NCI-H460 (cell line): Measurements from ENCODE around the gene OASL. TPM values are rescaled to one million over a fixed set of nuclear protein-coding genes. Genes with fewer than 3 reads are reported as not detected.

Source experiments
- DNase-seq: peaks from one replicate; pipeline ENCODE4 v3.0.0-alpha.2; 2016; ENCODE audit warnings: low read depth; ENCODE audit errors: extremely low read depth
- total RNA-seq: library from RNA; depleted of rRNA; stranded (reverse); fragments of >200 nt; shearing (Covaris generic); gene quantifications from 2 replicates; pipeline ENCODE4 v1.2.3, GENCODE V29; 2014

Gene OASL
- total RNA-seq, 1 experiment from 2014 or later, result 0.17 TPM

GRCh38 chr12:120993496-120993895 is 45.5 kb downstream of the OASL start:
- DNase-seq, result no peak

GRCh38 chr12:120992989-120993388 is 46.1 kb downstream of the OASL start:
- no peak for DNase-seq

- DNase-seq, result no peak
These were observed 47.1 kb downstream of the OASL start for GRCh38 chr12:120991965-120992364.

GRCh38 chr12:120990487-120991055 is 48.5 kb downstream of the OASL start:
- DNase-seq, result no peak

- no peak for DNase-seq
These were observed 49.4 kb downstream of the OASL start for GRCh38 chr12:120989687-120990086.

- no peak for DNase-seq
These were observed 50.4 kb downstream of the OASL start for GRCh38 chr12:120988658-120989057.

GRCh38 chr12:120988234-120988633 is 50.8 kb downstream of the OASL start:
- DNase-seq, result no peak

GRCh38 chr12:120984351-120984898 is 54.6 kb downstream of the OASL start:
- DNase-seq, result no peak

- no peak for DNase-seq
These were observed 55.3 kb downstream of the OASL start for GRCh38 chr12:120983759-120984158.

GRCh38 chr12:120982659-120983058 is 56.4 kb downstream of the OASL start:
- no peak for DNase-seq

GRCh38 chr12:120981407-120981941 is 57.6 kb downstream of the OASL start:
- DNase-seq, result no peak

GRCh38 chr12:120980800-120981368 is 58.2 kb downstream of the OASL start:
- DNase-seq, result no peak

GRCh38 chr12:120979862-120980696 is 59.0 kb downstream of the OASL start:
- no peak for DNase-seq

- no peak for DNase-seq
These were observed 59.7 kb downstream of the OASL start for GRCh38 chr12:120979220-120979861.

GRCh38 chr12:120978296-120979219 is 60.5 kb downstream of the OASL start, which contains the start of gene HNF1A:
TSS of gene HNF1A (plus strand) at chr12:120978543. CDS start at chr12:120978769, 226 bp downstream.
- no peak for DNase-seq

- no peak for DNase-seq
These were observed 61.3 kb downstream of the OASL start for GRCh38 chr12:120977531-120978295.

- no peak for DNase-seq
These were observed 66.0 kb downstream of the OASL start for GRCh38 chr12:120972870-120973543.
